SIG-M5 (cell line): ENCODE measurements around the gene SCAMP5.
A peak's percentile ranks its signal among the peaks of the same experiment; 100 is the strongest.

Source experiments
- DNase-seq: peaks from one replicate; lab custom pipeline; 2025; lab: John Stamatoyannopoulos, UW

The SCAMP5 gene

DNA sequence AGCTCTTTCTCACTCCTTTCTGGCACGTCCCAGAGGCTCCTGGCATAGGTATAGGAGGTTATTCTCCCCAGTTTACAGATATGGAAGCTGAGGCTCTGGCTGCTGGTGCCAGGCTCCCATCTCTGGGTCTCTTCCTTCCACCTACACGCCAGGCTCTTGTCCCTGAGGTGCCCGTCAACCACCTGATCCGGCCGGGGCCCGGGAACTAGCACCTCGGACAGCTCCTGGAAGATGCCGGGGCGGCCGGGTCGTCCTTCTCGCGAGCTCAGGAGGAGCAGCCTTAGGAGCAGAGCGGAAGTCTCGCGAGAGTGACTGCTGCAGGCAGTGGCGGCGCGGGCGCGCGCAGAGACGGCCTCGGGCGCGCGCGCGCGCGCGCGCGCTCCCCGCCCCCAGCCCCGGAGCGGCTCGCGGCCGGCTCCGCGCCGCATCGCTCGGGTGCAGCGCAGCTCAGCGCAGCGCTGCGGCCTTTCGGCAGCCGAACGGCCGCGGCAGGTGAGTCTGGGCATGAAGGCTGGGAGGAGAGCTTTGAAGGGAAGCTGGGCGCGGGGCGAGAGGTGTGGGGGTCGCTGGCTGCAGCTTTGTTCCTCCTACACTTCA lies at the start of gene SCAMP5:
TSS of gene SCAMP5 (plus strand) at position 382 of the 597 bp plus-strand sequence. CDS start 16,277 bp downstream, outside the sequence.
- peak; percentile 57 for DNase-seq

- DNase-seq, result no peak
Measured at GRCh38 chr15:74950078-74950908, 45.1 kb upstream of the SCAMP5 start.

DNA sequence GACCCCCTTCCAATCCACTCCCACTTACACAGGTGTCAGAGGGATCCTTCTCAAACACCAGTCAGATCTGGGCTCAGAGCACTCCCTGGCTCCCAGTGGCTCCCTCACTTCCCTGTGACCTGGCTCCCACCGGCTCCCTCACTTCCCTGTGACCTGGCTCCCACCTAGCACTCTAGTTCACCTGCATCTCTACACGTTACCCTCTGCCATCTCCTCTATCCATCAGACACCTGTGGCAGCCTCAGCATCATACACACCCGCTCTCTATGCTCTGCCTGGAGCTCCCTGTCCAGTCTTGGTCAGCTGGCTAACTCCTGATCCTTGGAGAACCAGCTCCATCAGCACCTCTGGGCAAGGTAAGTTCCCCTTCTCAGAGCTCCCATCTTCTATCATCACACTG lies 44.4 kb upstream of the SCAMP5 start:
- no peak for DNase-seq

GRCh38 chr15:74954515-74954914 lies 40.8 kb upstream of the SCAMP5 start:
- no peak for DNase-seq

- DNase-seq, result no peak
Measured at GRCh38 chr15:74955017-74955416, 40.3 kb upstream of the SCAMP5 start.

DNA sequence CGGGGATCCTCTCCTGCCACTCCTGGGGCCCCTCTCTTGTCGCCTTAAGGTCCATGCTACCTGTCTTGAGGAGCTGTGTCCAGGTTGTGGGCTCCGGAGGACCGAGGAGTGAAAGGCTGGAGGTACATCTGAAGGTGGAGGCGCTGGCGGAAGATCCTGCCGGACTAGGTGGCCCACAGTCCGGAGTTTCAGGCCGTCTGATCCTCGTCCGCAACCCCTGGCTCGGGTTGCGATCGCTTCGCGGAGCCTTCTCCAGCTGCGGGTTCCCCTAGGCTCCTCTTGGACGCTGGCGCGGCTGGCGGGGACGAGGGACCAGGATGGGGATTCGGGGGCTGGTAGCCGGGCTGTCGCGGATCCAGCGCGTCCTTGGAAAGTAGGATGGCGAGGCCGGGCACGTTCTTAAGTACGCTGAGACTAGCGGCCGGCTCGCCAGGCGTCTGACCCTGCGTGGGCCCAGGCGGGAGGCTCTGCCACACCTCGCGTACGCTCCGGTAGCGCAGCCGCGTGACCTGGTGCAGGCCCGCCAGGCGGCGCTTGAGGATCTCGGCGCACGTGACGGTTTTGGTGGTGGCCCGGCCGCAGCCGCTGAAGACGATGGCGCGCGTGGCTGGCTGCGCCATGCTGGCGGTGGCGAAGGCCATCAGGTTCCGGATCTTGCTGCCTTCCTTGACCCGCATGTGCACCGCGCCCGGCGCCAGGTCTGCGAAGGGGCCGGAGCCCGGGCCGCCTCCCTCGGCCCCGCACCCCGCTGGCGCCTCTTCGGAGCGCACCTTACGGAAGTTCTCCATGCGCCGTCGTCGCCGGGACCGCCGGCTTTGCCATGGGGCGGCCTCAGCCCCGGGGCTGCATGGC lies 39.3 kb upstream of the SCAMP5 start:
- DNase-seq, result no peak

DNA sequence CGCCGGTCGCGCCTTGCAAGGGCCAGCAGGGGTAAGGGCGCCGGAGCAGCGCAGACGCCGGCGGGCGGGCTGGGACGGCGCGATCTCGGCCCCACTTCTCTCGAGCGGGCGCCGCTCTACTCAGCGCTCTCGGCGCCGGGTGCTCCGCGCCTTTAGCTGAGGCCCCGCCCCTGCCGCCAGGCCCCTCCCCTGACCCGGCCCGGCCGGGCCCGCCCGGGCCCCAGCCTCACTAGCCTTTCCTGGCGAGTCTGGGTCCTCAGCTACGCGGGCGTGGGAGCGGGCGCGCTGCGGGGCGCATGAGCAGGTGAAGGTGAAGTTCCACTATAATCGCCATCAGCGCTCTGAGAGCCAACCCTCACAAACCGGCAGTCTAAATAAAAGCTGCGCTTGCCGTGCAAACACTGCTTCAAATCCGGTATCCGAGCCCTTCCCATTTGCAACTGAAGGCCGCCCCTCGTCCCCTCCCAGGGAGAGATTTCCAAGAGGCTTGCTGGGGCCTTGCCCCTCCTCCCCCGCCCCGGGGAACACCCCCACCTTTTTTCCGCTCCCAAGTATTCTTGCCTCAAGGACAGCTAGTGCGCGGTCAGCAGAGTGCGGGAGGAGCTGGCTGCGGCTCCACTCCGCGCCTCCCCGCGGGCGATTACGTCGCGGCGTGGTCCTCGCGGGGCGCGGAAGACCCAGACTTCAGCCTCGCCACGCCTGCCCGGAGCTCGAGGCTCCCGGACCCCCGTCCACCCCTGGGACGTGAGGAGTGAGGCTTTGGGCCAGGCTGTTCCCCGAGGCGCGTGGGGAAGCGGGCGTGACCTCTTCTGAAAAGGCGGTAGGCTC lies 38.5 kb upstream of the SCAMP5 start, which contains the start of gene RPP25:
TSS of gene RPP25 (minus strand) at position 125 of the 828 bp plus-strand sequence. CDS start 189 bp downstream, outside the sequence.
- no peak for DNase-seq

- DNase-seq, result no peak
Measured at GRCh38 chr15:74957476-74958035, 37.8 kb upstream of the SCAMP5 start.

DNA sequence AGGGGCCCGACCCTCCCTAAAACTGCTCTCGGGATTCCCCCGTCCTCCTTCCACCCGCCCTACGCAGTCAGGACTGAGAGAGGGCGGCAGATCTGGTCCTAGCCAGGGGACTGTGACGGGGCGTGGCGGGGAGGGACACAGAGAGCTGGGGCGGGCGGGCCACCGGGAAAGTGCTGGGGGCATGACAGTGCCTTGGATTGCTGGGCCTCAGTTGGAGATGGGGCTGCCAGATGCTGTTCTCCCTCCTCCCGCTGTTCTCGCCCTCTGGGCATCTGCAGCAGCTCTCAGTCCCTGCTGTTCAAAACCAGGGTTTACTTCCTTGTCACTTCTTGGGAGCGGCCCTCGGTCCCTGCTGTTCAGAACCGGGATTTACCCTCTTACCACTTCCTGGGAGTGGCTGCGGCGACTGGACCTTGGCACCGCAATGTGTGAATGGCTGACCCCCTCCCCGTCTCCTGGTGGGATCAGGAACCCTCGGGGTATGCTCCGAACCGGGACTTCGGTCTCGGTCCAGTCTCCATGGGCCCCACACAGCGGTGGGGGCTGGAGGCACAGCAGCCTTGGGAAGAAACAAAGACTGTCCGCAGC lies 36.9 kb upstream of the SCAMP5 start:
- DNase-seq, result no peak

DNA sequence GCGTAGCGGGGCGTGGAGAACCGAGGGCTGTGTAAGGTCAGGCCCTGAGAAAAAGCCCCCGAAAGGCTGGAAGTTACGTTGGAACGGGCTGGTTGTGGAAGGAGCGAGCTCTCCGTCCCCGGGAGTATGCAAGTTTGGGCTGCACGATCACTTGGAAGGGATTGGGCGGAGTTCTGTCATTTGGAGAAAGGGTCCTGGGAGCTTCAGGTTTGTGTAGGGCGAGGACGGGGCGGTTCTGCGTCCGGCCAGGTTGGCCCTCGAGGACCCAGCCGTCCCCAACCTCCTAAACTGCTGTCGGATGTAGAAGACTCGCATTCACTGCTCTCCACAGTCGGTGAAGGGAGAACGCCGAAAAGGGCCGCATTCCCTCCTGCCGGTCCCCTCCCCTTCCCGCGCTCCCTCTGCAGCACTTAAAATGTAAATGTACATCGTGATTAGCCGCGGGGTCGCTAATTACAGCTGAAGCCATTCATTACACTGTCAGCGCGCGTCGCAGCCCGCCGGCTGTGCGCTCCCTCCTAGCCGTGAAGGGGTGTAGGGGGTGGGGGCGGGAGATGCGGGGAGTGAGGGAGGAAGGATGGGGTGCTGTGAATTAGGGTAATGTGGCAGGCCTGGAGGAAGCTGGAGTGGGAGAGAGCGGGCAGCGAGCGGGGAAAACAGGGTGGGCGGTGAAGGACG lies 36.3 kb upstream of the SCAMP5 start:
- DNase-seq, result no peak

GRCh38 chr15:74959586-74959939 lies 35.8 kb upstream of the SCAMP5 start:
- DNase-seq, result no peak

- no peak for DNase-seq
Measured at GRCh38 chr15:74960286-74960685, 35.1 kb upstream of the SCAMP5 start.

- no peak for DNase-seq
Measured at GRCh38 chr15:74960995-74961588, 34.3 kb upstream of the SCAMP5 start.

GRCh38 chr15:74961616-74962015 lies 33.7 kb upstream of the SCAMP5 start:
- no peak for DNase-seq

DNA sequence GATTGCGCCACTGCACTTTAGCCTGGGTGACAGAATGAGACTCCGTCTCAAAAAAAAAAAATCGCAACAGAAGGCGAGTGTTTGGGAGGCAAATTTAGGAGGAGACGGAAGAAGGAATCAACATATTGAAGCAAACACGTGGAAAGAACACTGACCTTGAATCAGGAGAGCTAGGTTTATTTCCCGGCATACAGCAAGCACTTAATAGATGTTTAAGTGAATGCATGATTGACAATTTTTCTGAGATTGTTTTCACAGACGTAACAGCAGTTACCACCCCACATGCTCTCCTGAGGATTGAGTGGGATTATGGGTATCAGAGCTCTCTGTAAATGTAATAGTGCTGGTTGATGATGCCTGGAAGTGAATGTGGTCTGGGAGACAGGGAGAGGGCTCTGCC lies 33.1 kb upstream of the SCAMP5 start:
- no peak for DNase-seq

DNA sequence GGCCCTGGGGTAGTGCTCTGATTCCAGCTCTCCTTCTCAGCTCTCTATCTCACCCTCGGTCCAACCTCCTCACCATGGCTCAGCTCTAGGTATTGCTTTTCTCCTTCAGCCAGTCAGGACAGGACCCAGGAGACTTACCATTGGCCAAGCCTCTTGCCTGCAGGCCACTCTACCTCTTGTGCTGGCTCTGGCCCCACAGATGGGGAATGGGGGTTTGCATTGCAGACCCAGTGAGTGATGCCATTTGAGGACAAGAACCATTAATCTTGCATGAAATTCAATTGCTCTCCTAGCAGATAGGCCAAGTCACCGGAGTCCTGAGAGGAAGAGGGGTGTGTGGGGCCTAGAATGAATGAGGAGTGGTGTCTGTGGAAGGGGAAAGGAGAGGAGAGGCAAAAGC lies 32.7 kb upstream of the SCAMP5 start:
- no peak for DNase-seq

DNA sequence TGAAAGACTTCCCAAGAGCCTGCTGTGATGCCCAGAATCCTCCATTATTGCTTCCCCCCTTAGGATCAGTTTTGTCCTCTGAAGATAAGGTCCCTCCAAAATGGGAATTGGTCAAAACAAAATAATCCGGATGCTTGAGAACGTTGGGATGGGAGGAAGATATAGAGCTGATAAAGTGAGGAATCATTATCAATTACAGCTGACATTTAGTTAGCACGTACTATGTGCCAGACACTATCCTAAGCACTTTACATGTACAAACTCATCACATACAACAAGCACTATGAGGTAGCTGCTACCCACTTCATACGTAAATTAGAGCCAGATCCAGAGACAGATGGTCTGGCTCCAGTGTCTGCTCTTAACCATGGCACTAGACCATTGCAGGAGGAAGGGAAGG lies 32.1 kb upstream of the SCAMP5 start:
- DNase-seq, result no peak

DNA sequence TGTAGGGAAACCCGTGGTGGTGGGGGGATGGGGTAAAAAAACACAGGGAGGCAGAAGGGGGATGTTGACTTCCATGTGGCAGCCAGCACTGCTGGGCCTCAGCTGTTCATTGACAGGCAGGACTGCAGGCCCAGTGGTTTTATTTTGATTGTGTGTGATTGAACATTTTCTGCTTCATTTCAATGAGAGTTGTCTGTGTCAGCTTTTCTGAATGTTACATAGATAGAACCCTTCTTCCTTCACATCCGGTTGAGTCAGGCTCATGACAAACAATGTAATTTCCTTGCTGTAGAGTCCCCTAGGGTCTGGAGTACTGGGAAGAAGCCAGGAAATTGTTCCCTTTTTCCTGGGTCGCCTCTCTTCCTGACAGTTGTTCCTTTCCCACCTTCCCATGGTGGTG lies 30.6 kb upstream of the SCAMP5 start:
- DNase-seq, result no peak

DNA sequence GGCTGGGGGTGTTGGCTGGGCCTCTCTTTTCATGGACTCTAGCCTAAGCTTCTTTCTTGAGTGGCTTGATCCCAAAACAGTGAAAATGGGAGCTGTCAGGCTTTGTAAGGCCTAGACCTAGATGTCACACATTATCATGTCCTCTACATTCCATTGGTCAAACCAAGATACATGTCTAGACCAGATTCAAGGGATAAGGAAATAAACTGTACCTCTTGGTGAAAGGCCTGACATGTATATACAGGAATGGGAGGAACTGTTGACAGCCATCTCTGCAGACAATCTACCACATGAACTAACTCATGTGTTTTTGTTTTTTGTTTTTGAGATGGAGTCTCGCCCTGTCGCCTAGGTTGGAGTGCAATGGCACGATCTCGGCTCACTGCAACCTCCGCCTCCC lies 27.7 kb upstream of the SCAMP5 start:
- DNase-seq, result no peak

DNA sequence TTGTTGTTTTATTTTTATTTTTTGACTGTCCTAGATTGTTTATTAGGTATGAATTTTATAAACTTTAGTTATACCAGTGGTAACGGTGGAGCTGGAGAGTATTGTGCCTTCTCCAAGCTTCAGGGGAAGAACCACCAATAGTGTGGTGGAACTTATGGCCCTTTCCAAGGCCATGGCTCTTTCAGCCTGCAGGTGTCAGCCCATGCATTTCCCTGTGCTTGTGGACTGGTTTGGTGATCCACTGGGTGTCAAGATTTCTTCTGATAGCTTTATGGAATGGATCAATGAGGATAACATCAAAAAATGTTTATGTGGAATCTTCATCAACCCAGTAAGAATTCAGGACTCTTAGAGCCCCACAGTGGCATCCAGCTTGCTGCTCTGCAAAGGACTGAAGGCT lies 19.2 kb upstream of the SCAMP5 start:
- no peak for DNase-seq
